Lung (tissue), 12 donors: ENCODE measurements around the gene CTSS. TPM values are rescaled to one million over a fixed set of nuclear protein-coding genes. Genes with fewer than 3 reads are reported as not detected.

Source experiments
- ATAC-seq: fragments of 200-7000 bp; cut with Tn5 transposase; one replicate; pipeline ENCODE4 v1.9.1; 2020; ENCODE audit warnings: moderate number of reproducible peaks; ENCODE audit not compliant: insufficient read depth, low FRiP score
- DNase-seq, 3 donors: peaks; one replicate each; pipeline ENCODE4 v3.0.0-alpha.2; 2013 to 2017
- H3K27ac ChIP-seq, 2 donors: one replicate each; pipeline ENCODE4 v1.5.1; 2013; ENCODE audit warnings: mild to moderate bottlenecking in 2 of 2, moderate library complexity in 2 of 2, control low read depth in 1 of 2, inconsistent platforms in 1 of 2, low read depth in 1 of 2, low read length in 1 of 2
- H3K27me3 ChIP-seq, 3 donors: one replicate each; pipeline ENCODE4 v1.5.1; 2013; ENCODE audit warnings: low read length in 2 of 3; ENCODE audit not compliant: control insufficient read depth in 3 of 3, insufficient read depth in 3 of 3
- H3K36me3 ChIP-seq, 4 donors: one replicate each; pipeline ENCODE4 v1.5.1; 2013; ENCODE audit warnings: low read length in 4 of 4, mild to moderate bottlenecking in 1 of 4, moderate library complexity in 1 of 4; ENCODE audit not compliant: control insufficient read depth in 4 of 4, insufficient read depth in 4 of 4
- H3K4me1 ChIP-seq, 5 donors: one replicate each; pipeline ENCODE4 v1.5.1; 2013; ENCODE audit warnings: low read length in 5 of 5, mild to moderate bottlenecking in 2 of 5, moderate library complexity in 1 of 5; ENCODE audit not compliant: control insufficient read depth in 5 of 5, insufficient read depth in 5 of 5
- H3K4me3 ChIP-seq: one replicate; pipeline ENCODE4 v1.5.1; 2013; ENCODE audit warnings: mild to moderate bottlenecking, control low read depth, moderate library complexity
- H3K9ac ChIP-seq, 2 donors: one replicate each; pipeline ENCODE4 v1.5.1; 2013; ENCODE audit warnings: low read length in 2 of 2, control low read depth in 1 of 2; ENCODE audit not compliant: insufficient read depth in 1 of 2
- H3K9me3 ChIP-seq, 4 donors: one replicate each; pipeline ENCODE4 v1.5.1; 2013; ENCODE audit warnings: low read length in 3 of 4, mild to moderate bottlenecking in 1 of 4, moderate library complexity in 1 of 4; ENCODE audit not compliant: control insufficient read depth in 4 of 4, insufficient read depth in 3 of 4
- WGBS, 2 donors: extraction: QIAGEN DNeasy Blood & Tissue Kit; methylation state at CpG; one replicate each; pipeline ENCODE4 v1.1.7; 2013; 5-methylcytosine and 5-hydroxymethylcytosine counted together
- polyA plus RNA-seq, 2 donors: library from polyadenylated mRNA; stranded (reverse); fragments of 200-250 nt; gene quantifications; one replicate each; pipeline ENCODE4 v1.2.1, GENCODE V29; 2013
- total RNA-seq, 2 donors: library from RNA; depleted of rRNA in 1 of 2; stranded (reverse); fragments of >200 nt in 1 of 2; gene quantifications; one replicate each; pipeline ENCODE4 v1.2.1, GENCODE V29; 2014 to 2021
- TF ChIP-seq, protein P1 (sequence below): IDR thresholded peaks from 2 replicates; pipeline ENCODE4 v1.5.1; 2012; ENCODE audit warnings: mild to moderate bottlenecking; ENCODE audit errors: control extremely low read depth, extremely low read depth
- donor health status: control.
- donor health status: control.
- donor health status: Bipolar disorder and iron deficiency.
- donor health status: healthy.
- donor health status: DM: yes; HTN: yes; CAD: no.

Gene CTSS
- total and polyA plus RNA-seq, 4 donors: 79.2 to 516 (median 269) TPM

DNA sequence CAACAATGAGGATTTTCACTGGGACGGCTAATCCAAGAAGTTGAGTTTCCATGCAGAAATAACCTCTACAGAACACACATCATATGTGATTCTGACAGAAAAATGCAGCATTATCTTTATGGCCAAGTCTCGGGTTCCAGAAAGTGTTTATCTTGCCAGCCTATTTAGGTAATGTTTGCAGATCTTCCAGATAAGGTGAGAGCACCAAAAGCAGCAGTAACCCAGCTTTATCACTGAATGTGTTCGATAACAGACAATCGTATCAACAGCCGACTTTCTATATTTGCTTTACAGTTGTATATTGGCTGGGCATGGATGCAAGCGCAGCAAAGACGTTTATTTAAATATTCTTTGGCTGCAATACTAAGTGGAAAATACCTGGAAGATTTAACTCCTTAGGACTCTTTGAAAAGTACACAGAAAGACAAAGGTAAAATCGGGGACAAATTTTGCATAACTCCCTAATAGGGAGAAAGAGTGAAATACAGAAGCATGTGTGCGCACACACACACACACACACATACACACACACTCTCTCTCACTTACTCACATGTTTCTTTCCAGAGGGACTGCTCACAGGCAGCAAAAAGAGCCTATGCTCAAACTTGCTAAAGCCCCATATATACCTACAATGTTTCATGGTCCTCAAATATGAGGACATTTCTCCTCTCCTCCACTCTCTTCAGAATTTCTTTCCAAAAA is 45.5 kb upstream of the CTSS start:
- Histone ChIP-seq H3K4me1 (peaks cover 0 to 18% (median 4%) of the 10 kb centered on the region in 5 donors), H3K36me3 (peaks cover 20 to 30% (median 29%) of the 10 kb centered on the region in 4 donors)

DNA sequence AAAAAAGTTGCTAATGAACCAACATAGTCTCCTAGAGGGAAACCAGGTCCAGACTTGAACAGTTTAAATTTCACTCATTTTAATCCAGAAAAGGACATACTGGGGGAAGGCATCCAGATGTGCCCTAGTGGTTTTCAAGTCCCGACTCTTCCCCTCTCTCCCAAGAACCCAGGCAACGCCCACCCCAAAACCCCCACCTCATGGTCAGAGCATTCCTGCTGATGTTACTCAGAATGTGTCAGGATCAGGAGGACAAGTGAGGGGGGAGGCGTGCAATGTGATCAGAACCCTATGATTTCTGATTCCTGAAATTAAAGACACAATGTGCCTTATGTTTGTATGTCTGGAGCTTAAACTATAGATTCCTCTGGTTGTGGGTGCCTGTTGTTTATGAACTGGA is 44.1 kb upstream of the CTSS start:
- Histone ChIP-seq H3K4me3 (no peak overlapping the region), H3K27ac (no peak overlapping the region), H3K9ac (no peak overlapping the region), H3K27me3 (no peaks in the 10 kb centered on the region), H3K4me1 (peaks cover 0 to 18% (median 4%) of the 10 kb centered on the region in 5 donors), H3K9me3 (no peaks in the 10 kb centered on the region), H3K36me3 (peaks cover 17 to 28% (median 25%) of the 10 kb centered on the region in 4 donors)
- DNase-seq: no peak
- ATAC-seq: no peak
- WGBS, 2 donors: 80 to 84% methylated on average over 3 of the region's 3 CpGs
- TF ChIP-seq, protein P1, sequence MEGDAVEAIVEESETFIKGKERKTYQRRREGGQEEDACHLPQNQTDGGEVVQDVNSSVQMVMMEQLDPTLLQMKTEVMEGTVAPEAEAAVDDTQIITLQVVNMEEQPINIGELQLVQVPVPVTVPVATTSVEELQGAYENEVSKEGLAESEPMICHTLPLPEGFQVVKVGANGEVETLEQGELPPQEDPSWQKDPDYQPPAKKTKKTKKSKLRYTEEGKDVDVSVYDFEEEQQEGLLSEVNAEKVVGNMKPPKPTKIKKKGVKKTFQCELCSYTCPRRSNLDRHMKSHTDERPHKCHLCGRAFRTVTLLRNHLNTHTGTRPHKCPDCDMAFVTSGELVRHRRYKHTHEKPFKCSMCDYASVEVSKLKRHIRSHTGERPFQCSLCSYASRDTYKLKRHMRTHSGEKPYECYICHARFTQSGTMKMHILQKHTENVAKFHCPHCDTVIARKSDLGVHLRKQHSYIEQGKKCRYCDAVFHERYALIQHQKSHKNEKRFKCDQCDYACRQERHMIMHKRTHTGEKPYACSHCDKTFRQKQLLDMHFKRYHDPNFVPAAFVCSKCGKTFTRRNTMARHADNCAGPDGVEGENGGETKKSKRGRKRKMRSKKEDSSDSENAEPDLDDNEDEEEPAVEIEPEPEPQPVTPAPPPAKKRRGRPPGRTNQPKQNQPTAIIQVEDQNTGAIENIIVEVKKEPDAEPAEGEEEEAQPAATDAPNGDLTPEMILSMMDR: no peak

More for the DNA sequence above, 45.5 kb upstream of the CTSS start:
- Histone ChIP-seq H3K27me3 (no peaks in the 10 kb centered on the region), H3K27ac (no peak overlapping the region), H3K4me3 (no peak overlapping the region), H3K9me3 (no peaks in the 10 kb centered on the region), H3K9ac (no peak overlapping the region)
- 66 to 75% methylated on average over 9 of the region's 9 CpGs for WGBS, 2 donors
- TF ChIP-seq, protein P1: no peak
- DNase-seq (peak in 1 of 3 donors; percentile 58), ATAC-seq (no peak)

DNA sequence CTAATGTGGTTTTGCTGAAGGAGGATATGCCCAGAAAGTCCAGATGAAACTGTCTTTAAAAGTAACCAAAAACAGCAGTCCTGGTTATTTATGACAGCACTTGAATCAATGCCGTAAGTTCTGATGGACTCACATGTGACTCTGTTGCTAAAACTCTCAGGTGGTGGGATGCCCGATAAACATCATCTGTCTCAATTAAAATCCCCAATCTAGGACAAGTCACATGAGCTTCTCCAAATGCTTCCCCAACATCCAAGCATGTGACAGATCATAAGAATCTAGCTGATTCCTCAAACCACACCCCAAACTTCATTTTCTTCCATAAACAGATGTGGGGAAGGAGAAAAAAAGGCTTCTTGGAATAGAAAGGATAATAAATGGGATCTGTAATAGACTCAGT is 43.3 kb upstream of the CTSS start:
- no peak overlapping the region for H3K9ac ChIP-seq
- 78 to 84% methylated on average over 2 of the region's 2 CpGs for WGBS, 2 donors
- DNase-seq (no peak), ATAC-seq (no peak)
- H3K4me1 ChIP-seq: peaks cover 0 to 18% (median 4%) of the 10 kb centered on the region in 5 donors
- H3K4me3 ChIP-seq: no peak overlapping the region
- no peak overlapping the region for H3K27ac ChIP-seq
- peaks cover 13 to 23% (median 21%) of the 10 kb centered on the region in 4 donors for H3K36me3 ChIP-seq
- TF ChIP-seq, protein P1: no peak
- H3K9me3 ChIP-seq: no peaks in the 10 kb centered on the region
- H3K27me3 ChIP-seq: no peaks in the 10 kb centered on the region
